ENCODE results near the gene MSI2.

MSI2 gene

DNA sequence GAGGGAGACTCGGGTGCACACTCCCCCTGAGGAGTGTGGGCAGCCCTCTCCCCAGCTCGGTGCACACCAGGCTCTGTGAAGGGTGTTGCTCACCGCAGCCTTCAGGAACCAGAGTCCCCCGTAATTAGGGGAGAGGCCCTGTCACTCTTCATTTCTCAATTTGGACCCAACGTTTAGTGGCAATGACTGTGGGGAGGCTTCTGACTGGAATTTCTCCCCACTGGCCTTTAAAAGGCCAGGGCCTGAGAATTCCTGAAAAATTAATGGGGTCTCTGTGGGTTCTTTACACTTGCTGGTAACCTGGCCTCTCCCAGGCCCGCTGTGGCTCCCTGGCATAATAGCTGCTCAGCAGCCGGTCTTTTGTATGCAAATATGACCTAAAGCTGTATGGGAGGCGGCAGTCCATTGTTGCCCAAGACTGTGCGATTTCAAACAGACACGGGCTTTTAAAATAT lies 209.7 kb downstream of the MSI2 start:
- H3K9ac ChIP-seq (ENCODE audit: low read length): no peak overlapping the region
- peak overlapping the region; percentile 34 for H3K4me3 ChIP-seq (ENCODE audit: low read length)
- H3K27ac ChIP-seq (ENCODE audit: low read length): peak overlapping the region; percentile 33

DNA sequence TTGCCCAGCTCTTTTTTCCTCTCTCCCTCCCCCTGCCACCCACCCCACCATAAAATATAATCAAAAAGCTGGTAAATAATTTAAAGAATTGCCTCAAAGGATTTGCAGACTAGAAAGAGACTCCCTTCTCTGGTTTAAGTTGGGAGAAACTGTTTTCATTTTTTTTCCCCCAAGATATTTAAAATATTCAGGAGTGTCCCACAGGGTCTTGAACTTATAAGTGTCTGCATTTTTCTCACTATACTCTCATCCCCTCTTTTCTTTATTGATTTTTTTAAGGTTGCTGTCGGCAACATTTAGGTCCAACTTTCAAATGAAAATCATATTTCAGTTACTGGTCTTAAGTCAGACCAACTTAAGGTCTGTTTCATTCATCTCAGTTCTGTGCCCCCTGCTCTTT lies 210.2 kb downstream of the MSI2 start:
- Histone ChIP-seq H3K4me1 (ENCODE audit: control insufficient read depth, low read depth, low read length) (peaks cover 50% of the 10 kb centered on the region), H3K9ac (ENCODE audit: low read length) (no peak overlapping the region)

More for the DNA sequence above, 209.7 kb downstream of the MSI2 start:
- no peaks in the 10 kb centered on the region for H3K27me3 ChIP-seq (ENCODE audit: control insufficient read depth, insufficient read depth, low read length)
- H3K4me1 ChIP-seq (ENCODE audit: control insufficient read depth, low read depth, low read length): peaks cover 46% of the 10 kb centered on the region
- H3K36me3 ChIP-seq (ENCODE audit: control insufficient read depth, low read depth, low read length): no peaks in the 10 kb centered on the region
- H3K9me3 ChIP-seq (ENCODE audit: control insufficient read depth, low read depth, low read length): no peaks in the 10 kb centered on the region

DNA sequence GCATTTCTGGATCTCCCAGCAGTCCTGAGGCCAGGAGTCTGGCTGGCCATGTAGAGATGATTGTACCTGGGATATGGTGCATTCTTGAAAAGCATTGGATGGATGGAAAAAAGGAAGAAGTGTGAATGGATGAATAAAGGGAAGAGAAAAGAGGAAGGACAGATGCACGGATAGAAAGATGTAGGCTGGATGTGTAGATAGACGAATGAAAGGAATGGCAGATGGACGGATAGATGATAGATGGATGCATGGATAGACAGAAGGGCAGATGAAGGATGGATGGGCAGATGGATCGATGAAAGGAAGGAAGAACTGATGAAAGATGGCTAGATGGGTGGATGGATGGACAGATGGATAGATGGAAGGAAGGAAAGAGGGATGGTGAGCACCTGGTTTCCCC lies 210.9 kb downstream of the MSI2 start:
- no peaks in the 10 kb centered on the region for H3K36me3 ChIP-seq (ENCODE audit: control insufficient read depth, low read depth, low read length)
- H3K4me3 ChIP-seq (ENCODE audit: low read length): no peak overlapping the region
- H3K27ac ChIP-seq (ENCODE audit: low read length): no peak overlapping the region
- H3K9ac ChIP-seq (ENCODE audit: low read length): no peak overlapping the region
- peaks cover 57% of the 10 kb centered on the region for H3K4me1 ChIP-seq (ENCODE audit: control insufficient read depth, low read depth, low read length)
- H3K9me3 ChIP-seq (ENCODE audit: control insufficient read depth, low read depth, low read length): no peaks in the 10 kb centered on the region
- H3K27me3 ChIP-seq (ENCODE audit: control insufficient read depth, insufficient read depth, low read length): no peaks in the 10 kb centered on the region

More for the DNA sequence above, 210.2 kb downstream of the MSI2 start:
- Histone ChIP-seq H3K27me3 (ENCODE audit: control insufficient read depth, insufficient read depth, low read length) (no peaks in the 10 kb centered on the region), H3K27ac (ENCODE audit: low read length) (no peak overlapping the region), H3K36me3 (ENCODE audit: control insufficient read depth, low read depth, low read length) (no peaks in the 10 kb centered on the region), H3K9me3 (ENCODE audit: control insufficient read depth, low read depth, low read length) (no peaks in the 10 kb centered on the region), H3K4me3 (ENCODE audit: low read length) (peak overlapping the region; percentile 34)

DNA sequence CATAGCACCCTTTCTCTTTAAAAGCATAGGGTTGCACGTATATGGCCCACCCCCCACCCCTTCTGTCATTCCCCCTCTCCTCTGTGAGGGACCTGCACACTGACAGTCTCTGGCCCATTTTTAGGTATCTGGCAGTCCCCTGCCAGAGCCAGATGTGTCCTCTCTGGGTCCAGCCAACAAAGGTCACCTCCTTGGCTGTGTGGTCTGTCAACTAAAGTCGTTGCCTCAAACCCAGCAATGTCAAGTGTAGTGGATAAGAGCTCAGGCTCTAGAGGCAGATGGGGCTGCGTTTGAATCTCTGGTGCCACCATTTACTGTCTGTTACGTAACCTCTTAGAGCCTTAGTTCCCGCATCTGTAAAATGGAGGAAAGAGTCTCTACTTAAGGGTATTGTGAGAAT lies 211.5 kb downstream of the MSI2 start:
- H3K9ac ChIP-seq (ENCODE audit: low read length): no peak overlapping the region
- peaks cover 61% of the 10 kb centered on the region for H3K4me1 ChIP-seq (ENCODE audit: control insufficient read depth, low read depth, low read length)
- no peak overlapping the region for H3K4me3 ChIP-seq (ENCODE audit: low read length)
- H3K27ac ChIP-seq (ENCODE audit: low read length): no peak overlapping the region
- no peaks in the 10 kb centered on the region for H3K9me3 ChIP-seq (ENCODE audit: control insufficient read depth, low read depth, low read length)
- H3K36me3 ChIP-seq (ENCODE audit: control insufficient read depth, low read depth, low read length): no peaks in the 10 kb centered on the region
- no peaks in the 10 kb centered on the region for H3K27me3 ChIP-seq (ENCODE audit: control insufficient read depth, insufficient read depth, low read length)

DNA sequence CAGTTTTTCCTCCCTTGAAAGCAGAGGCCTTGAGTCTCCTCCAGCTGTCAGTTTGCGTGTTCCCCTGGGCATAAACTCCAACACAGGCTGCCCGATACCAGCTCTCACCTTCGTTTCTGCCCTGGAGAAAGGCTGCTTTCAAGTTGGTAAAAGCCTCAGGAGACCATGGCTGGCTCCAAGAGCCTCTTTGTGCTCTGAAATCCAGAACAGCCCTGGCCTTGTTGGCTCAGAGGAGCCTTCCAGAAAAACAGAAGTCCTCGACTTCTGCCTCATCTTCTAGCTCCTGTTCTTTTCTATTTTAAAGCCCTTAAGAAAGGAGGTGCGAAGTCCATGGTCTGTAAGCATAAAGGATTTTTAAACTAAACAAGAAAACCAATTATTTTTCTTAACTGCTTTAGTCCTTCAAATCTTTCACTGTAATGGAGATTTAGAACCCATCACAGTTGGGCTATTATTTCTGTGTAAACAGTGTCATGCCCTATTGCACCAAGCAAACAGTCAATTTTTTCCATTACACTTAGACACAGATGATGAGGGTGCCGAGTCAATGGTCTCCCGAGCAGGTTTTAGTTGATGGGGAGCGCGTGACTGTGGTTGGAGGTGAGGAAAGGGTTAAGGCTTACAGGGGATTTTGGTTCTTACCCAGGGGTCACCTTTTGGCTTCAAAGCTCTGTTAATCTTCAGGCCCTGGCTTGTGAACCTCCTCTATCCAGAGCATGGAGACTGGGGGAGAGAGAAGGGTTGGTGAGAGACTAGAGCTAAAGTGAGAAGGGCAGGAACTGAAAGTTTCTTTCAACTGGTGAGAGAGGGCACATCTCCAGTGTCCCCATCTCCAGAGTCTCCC lies 212.8 kb downstream of the MSI2 start:
- Histone ChIP-seq H3K27me3 (ENCODE audit: control insufficient read depth, insufficient read depth, low read length) (no peaks in the 10 kb centered on the region), H3K9ac (ENCODE audit: low read length) (no peak overlapping the region), H3K36me3 (ENCODE audit: control insufficient read depth, low read depth, low read length) (no peaks in the 10 kb centered on the region), H3K27ac (ENCODE audit: low read length) (no peak overlapping the region), H3K4me1 (ENCODE audit: control insufficient read depth, low read depth, low read length) (peaks cover 73% of the 10 kb centered on the region), H3K9me3 (ENCODE audit: control insufficient read depth, low read depth, low read length) (no peaks in the 10 kb centered on the region), H3K4me3 (ENCODE audit: low read length) (no peak overlapping the region)

DNA sequence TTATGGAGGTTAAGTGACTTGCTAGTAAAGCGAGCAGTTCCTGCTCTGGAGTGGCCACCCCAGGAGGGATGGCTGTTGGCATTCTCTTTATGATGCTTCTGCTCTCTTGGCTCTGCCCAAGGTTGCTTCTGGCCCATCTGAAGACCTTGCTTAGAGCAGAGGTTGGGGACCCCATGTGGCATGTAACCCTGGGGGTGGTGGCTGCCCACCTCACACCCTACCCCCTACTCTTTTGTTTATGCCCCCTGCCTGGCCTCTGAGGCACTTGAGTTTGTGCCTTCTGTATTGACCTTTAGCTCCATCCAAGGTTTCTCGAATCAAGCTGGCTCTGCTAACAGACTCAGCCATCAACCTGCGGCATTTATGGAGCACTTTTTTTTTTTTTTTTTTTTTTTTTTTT lies 214.6 kb downstream of the MSI2 start:
- Histone ChIP-seq H3K4me1 (ENCODE audit: control insufficient read depth, low read depth, low read length) (peaks cover 71% of the 10 kb centered on the region), H3K27me3 (ENCODE audit: control insufficient read depth, insufficient read depth, low read length) (no peaks in the 10 kb centered on the region), H3K9ac (ENCODE audit: low read length) (no peak overlapping the region), H3K36me3 (ENCODE audit: control insufficient read depth, low read depth, low read length) (no peaks in the 10 kb centered on the region), H3K27ac (ENCODE audit: low read length) (no peak overlapping the region), H3K9me3 (ENCODE audit: control insufficient read depth, low read depth, low read length) (no peaks in the 10 kb centered on the region), H3K4me3 (ENCODE audit: low read length) (no peak overlapping the region)

DNA sequence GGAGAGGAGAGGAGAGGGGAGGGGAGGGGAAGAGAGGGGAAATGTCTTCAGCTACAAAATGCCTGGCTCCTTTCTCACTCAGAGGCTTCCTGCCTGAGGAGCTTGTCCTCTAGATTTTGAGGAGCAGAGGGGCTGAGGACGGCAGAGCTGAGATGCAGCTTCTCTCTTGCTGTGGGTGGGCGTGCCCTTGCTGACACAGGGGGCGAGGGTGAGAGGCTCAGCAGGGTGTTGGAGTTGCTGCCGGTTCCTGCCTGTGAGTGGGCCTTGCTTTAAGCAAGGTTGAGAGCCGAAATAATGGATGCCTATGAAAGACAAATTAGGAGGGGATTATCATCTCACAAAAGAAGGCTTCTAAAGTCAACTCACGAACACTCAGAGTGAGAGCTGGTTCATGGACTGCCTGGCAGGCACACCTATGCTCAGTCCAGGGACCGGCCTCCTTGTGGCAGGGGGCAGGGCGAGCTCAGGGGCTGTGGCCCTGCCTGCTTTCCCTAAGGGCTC lies 215.6 kb downstream of the MSI2 start:
- no peaks in the 10 kb centered on the region for H3K36me3 ChIP-seq (ENCODE audit: control insufficient read depth, low read depth, low read length)
- H3K27me3 ChIP-seq (ENCODE audit: control insufficient read depth, insufficient read depth, low read length): no peaks in the 10 kb centered on the region
- peaks cover 71% of the 10 kb centered on the region for H3K4me1 ChIP-seq (ENCODE audit: control insufficient read depth, low read depth, low read length)
- H3K9ac ChIP-seq (ENCODE audit: low read length): no peak overlapping the region
- no peak overlapping the region for H3K4me3 ChIP-seq (ENCODE audit: low read length)
- H3K27ac ChIP-seq (ENCODE audit: low read length): no peak overlapping the region
- no peaks in the 10 kb centered on the region for H3K9me3 ChIP-seq (ENCODE audit: control insufficient read depth, low read depth, low read length)

DNA sequence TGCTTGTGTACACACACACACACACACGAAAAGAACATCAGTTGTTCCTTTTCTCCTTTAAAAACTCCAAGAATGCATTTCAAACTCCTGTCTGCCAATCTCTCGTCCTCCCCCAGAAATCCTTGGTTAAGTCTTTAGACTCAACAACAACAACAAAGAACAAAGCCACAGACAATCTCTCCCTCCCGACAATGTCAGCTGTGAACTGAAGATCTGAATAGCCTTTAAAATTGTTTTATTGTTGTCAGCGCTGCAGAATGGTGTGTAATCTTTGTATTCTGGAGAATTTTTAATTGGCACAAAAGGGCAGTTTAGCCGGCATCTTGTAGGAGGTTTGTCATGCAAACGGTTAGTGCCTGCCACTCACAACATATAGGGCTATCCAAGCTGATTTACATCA lies 219.5 kb downstream of the MSI2 start:
- H3K27me3 ChIP-seq (ENCODE audit: control insufficient read depth, insufficient read depth, low read length): no peaks in the 10 kb centered on the region
- no peak overlapping the region for H3K4me3 ChIP-seq (ENCODE audit: low read length)
- H3K36me3 ChIP-seq (ENCODE audit: control insufficient read depth, low read depth, low read length): no peaks in the 10 kb centered on the region
- peaks cover 59% of the 10 kb centered on the region for H3K4me1 ChIP-seq (ENCODE audit: control insufficient read depth, low read depth, low read length)
- no peaks in the 10 kb centered on the region for H3K9me3 ChIP-seq (ENCODE audit: control insufficient read depth, low read depth, low read length)
- no peak overlapping the region for H3K9ac ChIP-seq (ENCODE audit: low read length)
- H3K27ac ChIP-seq (ENCODE audit: low read length): no peak overlapping the region

DNA sequence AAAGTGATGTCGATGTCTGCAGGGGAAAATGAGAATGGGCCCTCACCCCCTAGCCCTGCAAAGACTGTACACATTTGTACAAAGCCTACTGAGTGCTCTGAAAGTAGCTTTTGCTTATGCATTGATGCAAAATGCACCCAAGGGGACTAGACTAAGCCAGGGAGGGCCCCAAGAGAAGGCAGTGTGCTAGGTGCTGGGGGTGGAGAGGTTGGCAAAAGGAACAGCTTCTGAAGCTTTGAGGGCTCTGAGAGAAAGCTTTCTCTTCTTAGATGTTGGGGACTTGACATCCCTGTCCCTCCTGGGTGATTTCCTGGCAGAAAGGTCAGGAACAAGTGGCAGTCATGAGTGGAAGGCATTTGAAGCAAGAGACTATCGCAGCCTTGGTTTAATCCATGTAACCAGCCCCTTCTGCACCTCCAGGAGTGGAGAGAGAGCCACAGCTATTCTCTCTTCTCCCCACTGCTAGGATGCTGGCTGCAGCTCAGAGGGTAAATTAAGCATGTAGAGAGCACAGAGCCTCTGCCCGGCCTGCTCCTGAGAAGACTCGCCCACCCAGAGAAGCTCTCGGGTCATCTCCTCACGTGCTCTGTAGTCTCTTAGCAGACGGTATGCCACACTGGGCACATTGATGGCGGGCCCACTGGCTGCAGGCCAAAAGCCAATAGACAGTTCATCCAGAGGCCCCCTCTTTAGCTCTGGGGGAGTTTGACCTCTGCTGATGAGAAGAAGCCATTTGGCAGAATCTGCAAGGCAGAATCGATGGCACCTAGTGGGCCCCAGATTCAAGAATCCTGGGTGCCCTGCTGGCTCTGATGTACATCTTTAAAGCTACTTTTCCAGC lies 221.4 kb downstream of the MSI2 start:
- Histone ChIP-seq H3K4me1 (ENCODE audit: control insufficient read depth, low read depth, low read length) (peaks cover 41% of the 10 kb centered on the region), H3K27ac (ENCODE audit: low read length) (no peak overlapping the region), H3K4me3 (ENCODE audit: low read length) (no peak overlapping the region), H3K9me3 (ENCODE audit: control insufficient read depth, low read depth, low read length) (no peaks in the 10 kb centered on the region), H3K36me3 (ENCODE audit: control insufficient read depth, low read depth, low read length) (no peaks in the 10 kb centered on the region), H3K9ac (ENCODE audit: low read length) (no peak overlapping the region), H3K27me3 (ENCODE audit: control insufficient read depth, insufficient read depth, low read length) (no peaks in the 10 kb centered on the region)

DNA sequence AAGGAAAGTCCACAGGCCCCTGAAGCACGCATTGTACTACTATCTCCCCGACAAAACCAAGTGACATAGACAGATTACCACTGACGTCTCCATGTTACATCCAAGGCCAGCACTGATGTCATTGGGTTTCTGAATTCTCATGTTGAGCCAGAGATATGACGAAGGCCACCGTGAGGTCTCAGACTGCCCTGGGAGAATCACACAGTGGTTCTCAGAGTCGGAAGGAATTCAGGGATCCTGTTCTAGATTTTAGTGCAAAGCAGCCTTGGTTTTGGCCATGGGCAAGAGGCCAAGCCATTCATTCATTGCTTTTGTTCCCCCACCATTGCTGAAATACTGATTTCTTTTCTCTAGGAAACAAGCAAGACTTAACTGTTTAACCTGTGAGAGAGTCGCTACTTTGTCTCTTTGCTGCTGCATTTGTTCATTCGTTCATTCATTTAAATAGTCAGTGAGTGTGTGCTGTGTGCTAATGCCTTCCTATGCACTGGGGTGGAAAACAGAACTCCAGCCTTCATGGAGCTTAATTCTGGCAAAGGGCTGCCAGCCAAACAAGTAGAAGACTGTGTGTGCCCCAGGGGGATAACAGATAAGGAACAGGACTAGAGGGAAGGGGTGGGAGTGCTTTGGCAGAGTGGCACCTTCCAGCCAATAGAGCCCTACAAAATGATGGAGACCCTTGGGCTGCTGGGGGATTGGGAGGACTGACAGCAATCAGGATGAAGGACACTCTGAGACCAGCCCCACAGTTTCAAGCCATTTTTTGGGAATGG lies 222.3 kb downstream of the MSI2 start:
- no peaks in the 10 kb centered on the region for H3K9me3 ChIP-seq (ENCODE audit: control insufficient read depth, low read depth, low read length)
- H3K4me1 ChIP-seq (ENCODE audit: control insufficient read depth, low read depth, low read length): peaks cover 34% of the 10 kb centered on the region
- H3K36me3 ChIP-seq (ENCODE audit: control insufficient read depth, low read depth, low read length): no peaks in the 10 kb centered on the region
- H3K27ac ChIP-seq (ENCODE audit: low read length): no peak overlapping the region
- no peak overlapping the region for H3K4me3 ChIP-seq (ENCODE audit: low read length)
- no peak overlapping the region for H3K9ac ChIP-seq (ENCODE audit: low read length)
- no peaks in the 10 kb centered on the region for H3K27me3 ChIP-seq (ENCODE audit: control insufficient read depth, insufficient read depth, low read length)

All from iPS-18a (cell line).